Left cardiac atrium (tissue), 4 donors: Measurements from ENCODE around the gene CDK14. TPM values are rescaled to one million over a fixed set of nuclear protein-coding genes. Genes with fewer than 3 reads are reported as not detected.

ENCODE experiments used
- ATAC-seq, 2 donors: fragments of 200-7000 bp; cut with Tn5 transposase; one replicate each; pipeline ENCODE4 v1.9.1; 2020; ENCODE audit warnings: mild to moderate bottlenecking in 2 of 2, moderate library complexity in 2 of 2
- DNase-seq: peaks from one replicate; pipeline ENCODE4 v3.0.0-alpha.2; 2020
- intact Hi-C, 2 donors: fragments of 100-400 bp; cut with DNase I; formaldehyde crosslinking; loops; one replicate each; pipeline versions ENCODE4 v1.14.1 to v1.15.1; 2022 to 2023
- total RNA-seq, 2 donors: library from RNA; stranded (reverse); fragmentation: NEBNext Ultra II Directional; extraction: Animal tissue kit (Norgen Biotek cat#: 25700); gene quantifications; one replicate each; pipeline ENCODE4 v1.2.1, GENCODE V29; 2021
- donor health status: DM: no; HTN: yes; CAD: no.
- donor health status: DM: no; HTN: yes; CAD: no; lungs with severe emphysema.
- donor health status: DM: yes; HTN: yes; CAD: no.
- donor health status: Dilated cardiomyopathy.

CDK14 gene
- total RNA-seq, 2 donors from 2014 or later = 35.9 to 53.5 TPM

DNA sequence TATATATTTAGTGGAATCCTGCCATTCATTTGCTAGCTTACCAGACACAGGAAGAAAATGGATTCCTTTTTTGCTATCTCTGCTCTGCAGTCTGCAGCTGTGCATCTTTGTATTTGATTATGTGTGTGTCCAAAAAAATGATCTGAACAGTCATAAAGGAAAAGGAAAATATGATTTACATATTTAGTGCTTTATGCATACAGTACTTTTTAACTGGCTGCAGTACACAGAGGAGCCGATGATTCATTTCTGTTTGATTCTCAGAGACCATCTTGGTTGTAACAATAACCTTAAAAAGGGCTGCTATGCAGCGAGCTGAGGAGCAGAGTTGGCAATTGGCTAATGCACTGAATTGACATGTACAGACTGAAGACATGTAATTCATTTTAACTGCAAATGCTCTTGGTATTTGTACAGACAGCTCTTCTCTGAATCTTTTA lies 516.8 kb downstream of the CDK14 start:
- intact Hi-C loops = no loop called here

DNA sequence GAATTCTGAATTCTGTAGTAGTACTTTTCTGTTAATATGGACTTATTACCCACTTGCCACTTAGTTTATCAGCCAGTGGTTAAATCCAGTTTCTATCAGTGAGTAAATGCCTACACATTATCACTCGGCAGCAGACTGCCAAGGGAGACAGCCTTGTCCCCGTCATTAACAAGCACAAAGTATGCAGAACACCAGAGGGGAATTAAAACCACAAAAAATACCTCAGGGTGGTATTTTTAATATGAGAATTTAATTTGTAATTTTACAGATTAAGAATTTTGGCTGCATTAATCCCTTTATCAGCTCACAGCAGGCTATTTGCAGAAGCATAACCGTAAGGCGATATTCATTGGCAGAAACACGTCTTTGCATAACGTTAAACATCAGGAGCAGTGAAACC lies 518.1 kb downstream of the CDK14 start:
- ATAC-seq (no peak), DNase-seq (no peak)
- intact Hi-C loops = no loop called here

More for the DNA sequence above, 516.8 kb downstream of the CDK14 start:
- DNase-seq = no peak
- peak in 1 of 2 donors; percentile 48 for ATAC-seq

DNA sequence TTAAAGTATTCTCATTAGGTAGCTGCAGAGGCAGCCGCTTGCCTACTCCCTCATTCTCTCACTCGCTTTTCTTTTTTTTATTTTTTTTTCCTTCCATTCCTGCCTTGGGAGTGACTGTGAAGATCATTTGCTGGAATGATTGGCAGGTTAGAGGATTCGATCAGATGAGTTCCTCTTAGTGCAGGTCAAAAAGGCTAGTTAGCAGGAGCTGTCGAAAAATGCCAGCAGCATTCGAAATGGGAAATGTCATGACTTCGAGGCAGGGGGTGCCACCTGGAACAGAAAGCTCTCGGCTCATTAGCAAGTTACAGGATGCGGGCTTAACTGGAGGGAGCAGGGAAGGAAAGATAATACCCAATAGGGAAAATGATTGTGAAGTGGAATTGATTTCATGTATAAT lies 530.6 kb downstream of the CDK14 start:
- intact Hi-C loops = no loop called here
- ATAC-seq (no peak), DNase-seq (no peak)

DNA sequence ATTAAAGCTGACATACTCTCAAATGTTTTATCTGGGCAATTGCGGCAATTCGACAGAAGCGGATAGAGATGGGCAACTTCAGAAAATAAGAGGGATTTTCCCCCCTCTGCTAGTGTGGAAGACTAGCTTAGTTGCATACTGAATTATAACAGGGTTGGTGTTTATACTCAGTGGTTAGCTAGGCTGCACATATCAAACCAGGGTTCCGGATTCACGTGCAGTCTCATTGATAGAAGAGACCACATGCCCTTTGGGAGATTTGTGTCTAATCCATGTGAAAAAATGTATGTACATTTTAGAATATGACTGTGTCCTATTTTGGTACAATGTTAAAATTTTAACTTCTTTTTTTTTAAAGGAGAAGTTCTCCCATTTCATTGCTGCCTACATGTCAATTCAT lies 531.2 kb downstream of the CDK14 start:
- ATAC-seq = no peak
- DNase-seq = no peak
- intact Hi-C loops = no loop called here

DNA sequence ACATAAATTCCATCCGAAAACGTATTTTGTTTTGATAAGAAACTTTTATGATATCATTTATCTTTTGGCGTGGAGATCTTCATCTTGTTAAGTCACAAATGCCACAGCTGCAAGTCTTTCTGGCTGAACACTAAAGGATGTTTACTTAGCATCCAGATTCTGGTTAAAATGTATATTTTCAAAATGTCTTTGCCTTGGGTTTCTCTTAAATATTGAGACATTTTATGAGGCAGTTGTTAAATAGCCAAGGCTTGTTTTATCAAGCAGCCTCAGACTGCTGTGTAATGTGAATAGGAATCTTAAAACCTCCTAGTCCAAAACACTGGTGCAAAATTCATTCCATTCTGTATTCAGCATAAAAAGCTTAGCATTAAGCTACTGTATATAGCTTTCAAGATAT lies 531.8 kb downstream of the CDK14 start:
- no peak for ATAC-seq
- intact Hi-C loops = no loop called here

DNA sequence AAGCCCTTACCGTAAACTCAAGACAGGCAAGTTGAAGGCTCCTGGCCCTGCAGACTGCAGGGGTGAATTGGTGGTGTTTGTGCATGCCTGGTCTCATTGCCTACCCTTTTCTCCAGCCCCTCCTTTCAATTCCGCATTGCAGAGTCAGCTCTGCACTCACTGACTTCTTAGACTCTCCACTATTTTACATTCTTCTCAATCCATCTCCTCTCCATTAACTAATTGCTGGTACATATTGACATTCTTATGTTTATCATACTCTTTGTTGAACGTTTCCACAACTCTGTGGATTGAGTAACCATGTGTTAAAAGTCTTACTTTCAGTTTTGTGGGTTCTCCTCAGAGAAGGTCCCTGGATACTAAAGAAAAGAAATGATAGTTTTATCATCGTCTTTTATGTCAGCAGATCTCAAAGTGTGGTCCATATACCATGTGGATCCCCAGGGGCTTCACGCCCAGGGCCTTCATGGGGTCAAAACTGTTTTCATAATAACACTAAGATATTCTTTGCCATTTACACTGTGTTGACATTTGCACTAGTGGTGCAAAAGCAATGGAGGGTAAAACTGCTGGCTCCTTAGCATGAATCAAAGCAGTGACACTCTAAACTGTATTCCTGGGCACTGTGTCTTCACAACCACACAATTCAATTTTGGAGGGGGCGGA lies 532.7 kb downstream of the CDK14 start:
- DNase-seq = no peak
- intact Hi-C loops = no loop called here
- no peak for ATAC-seq

More for the DNA sequence above, 531.8 kb downstream of the CDK14 start:
- no peak for DNase-seq

DNA sequence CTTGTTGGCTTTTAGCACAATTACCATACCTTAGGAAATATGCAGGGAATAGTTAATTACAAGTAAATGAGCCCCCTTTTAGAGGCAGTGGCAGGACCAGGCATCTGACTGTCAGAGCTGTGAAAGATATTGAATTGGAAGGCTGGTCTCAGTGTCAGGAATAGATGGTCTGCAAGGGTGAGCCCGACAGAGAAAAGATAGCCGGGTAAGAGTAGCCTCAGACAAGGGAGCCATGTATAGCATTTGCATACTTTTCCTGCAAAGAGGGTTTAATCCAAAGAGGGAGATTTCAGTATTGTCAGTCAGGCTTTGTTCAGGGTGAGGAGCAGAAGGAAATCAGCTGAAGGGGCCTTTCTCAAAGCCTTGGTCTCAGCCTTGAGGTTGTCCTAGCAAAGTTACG lies 539.2 kb downstream of the CDK14 start:
- intact Hi-C loops = no loop called here
- ATAC-seq (no peak), DNase-seq (no peak)

DNA sequence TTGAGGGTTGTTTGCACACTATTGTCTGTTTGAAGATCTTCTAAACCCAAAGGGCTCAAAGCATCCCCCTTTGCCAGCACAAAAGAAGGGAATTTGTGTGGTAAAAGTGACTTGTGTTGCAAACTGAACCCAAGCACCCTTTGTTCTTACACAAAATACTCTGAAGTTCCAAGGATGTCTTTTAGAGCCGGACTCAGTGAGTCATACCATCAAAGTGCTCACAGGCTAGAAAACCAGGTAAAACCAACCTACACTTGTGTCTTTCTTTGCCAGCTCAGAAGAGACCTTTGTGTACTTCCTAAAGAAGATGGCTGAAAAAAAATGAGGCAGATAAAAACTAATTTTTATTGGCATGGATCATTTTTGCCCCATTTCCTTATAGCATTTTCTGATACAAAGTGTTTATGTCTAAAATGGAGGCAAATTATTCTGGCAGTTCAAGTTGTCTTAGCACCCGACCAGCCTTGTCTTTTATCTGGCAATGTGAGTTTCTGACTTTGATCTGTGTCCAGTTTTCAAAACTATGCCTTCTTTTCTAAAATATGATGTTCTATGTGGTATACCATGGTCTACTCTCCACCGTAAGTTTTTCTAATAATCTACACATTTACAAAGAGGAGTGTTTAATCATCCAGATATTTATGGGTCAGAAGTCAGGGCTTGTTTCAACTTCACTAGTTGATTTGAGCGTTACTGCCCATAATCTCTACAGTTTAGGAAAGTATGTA lies 539.7 kb downstream of the CDK14 start:
- no peak for ATAC-seq
- intact Hi-C loops = no loop called here
- DNase-seq = no peak

DNA sequence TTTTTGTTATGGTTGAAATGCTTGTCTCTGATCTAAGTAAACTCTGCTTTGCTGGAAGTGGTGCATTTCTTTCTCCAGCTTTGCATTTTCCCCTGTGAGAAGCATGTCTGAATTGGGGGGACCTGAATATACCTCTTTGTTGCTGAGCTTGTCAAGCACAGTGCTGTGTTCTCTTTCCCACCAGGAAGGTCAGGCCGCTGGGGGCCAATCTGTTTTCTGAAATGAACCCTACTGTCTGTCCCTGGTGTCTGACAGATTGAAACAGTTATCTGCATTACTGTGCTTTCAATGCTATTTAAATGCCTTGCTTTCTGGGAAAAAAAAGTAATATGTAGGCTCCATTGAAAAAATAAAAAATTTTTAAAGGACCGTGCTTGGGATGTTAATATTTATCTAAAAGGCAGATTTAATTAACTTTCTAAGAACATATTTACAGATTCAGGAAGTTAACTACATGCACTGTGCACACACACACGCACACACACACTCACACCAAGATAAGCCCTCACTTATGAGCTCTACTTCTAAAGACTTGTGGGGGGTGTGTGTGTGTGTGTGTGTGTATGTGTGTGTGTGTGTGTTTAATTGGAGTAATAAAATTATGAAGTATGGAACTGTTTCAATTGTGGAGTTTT lies 541.1 kb downstream of the CDK14 start:
- no peak for DNase-seq
- no peak for ATAC-seq
- intact Hi-C loops = no loop called here

DNA sequence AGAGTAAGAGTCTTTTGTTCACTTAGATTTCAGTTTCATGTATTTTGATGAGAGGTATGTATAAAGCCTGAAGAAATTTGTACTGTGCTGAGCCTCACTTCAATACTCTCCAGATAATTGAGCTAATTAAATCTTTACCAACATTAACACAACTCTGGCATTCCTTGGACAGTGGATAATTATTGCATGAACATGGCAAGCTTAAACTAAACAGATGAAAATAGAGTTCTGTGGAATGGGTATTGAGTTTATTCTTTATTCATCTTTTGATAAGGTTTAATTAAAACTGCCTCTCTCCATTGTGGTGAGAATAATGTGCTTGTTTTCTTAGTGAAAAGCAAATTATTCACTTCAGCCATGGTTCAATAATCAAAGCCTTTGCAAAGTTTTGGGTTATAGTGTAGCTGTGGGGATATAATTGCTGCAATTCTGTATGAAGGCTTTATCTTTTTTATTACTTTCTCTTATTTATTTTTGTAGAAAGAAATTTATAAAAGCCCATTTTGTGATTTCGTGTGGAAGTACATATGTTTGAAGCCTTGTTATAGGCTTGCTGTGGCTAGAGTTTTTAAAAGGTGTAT lies 541.8 kb downstream of the CDK14 start:
- DNase-seq = no peak
- ATAC-seq = no peak
- intact Hi-C loops = no loop called here

DNA sequence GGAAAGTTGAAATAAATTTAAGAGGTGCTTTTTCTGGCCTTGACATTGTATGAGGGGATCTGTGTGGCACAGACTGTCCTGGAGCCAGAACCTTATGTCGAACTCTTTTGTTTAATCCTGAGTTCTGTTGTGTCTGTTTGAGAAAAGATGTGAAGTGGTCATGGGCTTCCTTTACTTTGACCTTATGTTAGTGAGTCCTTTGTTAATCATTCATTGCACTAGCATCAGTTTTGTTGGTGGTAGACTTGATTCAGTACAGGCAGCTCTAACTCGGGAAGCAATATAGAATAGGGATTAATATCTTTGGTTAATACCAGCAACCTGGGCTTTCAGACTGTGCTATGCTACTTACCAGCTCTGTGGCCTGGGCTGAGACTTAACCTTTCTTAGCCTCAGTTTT lies 544.2 kb downstream of the CDK14 start:
- no peak for ATAC-seq
- intact Hi-C loops = no loop called here

DNA sequence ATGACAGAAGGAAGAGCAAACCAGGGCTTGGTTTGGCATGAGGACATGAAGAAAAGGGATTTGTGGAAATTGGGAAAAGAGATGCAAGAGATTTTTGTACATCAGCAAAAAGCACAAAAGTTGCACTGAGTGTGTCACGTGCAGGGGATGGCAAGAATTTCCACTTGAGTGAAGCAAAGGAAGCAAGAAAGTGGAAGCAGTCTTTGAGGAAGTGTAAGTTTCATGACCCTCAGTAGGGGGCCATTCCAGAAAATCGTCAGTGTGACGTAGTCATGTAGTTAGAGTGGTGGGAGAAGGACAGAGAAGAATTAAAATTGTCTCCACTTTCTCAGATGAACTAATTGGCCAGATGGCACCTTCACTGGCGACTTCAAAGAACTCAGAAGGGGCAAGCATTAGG lies 544.9 kb downstream of the CDK14 start:
- intact Hi-C loops = no loop called here
- DNase-seq (no peak), ATAC-seq (no peak)

More for the DNA sequence above, 544.2 kb downstream of the CDK14 start:
- no peak for DNase-seq

DNA sequence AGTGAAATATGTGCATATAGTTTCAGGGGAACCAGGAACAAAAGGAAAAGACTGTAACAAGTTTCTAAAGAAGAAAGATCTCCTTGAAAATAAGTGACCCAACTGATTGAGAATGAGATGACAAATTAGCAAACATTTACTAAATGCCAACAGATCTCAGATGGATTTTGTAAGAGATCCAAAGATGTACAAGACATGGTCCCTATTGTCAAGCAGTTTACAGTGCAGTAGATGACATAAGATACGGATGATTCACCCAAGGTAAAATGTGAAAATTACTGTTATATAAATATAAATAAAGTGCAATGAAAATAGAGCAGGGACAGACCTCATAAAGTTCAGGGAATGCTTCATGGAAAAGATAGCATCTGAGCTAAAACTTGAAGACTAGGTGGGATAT lies 546.6 kb downstream of the CDK14 start:
- ATAC-seq (no peak), DNase-seq (no peak)
- intact Hi-C loops = no loop called here

DNA sequence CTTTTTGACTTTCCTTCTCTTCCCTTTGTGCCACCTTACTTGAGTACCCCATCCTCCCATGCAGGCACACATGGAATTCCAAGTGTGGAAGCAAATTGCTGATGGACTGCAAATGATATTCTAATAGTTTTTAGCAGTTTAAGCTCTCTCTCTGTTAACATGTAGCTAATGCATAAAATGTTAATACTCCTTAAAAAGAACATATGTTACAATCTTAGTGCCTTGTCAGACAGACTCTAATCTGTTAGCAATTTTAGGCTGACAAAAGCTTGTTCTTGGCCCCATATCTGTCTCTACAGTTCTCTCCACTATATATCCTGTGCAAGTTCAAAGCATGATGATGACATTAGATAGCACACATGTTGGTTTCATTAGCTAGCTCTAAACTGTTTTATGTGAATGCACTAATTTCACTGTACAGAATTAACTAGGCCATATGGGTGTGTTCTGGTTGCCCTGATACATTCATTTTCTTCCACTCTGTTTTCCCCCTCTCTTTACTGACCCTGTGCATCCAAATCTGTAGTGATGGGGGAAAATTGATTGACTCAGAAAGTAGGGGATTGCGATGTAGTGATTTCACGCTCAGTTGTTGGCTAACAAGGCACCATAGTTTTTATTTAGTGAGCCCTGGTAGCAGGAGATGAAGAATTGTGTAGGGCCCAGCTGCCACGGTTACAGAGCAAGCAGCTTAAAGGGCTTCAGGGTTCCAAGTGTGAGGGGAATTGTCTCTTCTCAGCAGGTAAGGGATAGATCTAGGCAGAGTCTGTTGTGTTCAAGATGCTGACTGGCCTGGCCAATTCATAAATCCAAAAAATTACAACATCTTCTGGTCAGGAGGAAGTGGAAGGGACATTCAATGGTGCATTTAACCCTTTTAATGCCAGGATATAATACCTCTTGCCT lies 553.5 kb downstream of the CDK14 start:
- intact Hi-C loops = no loop called here
- ATAC-seq (no peak), DNase-seq (no peak)

DNA sequence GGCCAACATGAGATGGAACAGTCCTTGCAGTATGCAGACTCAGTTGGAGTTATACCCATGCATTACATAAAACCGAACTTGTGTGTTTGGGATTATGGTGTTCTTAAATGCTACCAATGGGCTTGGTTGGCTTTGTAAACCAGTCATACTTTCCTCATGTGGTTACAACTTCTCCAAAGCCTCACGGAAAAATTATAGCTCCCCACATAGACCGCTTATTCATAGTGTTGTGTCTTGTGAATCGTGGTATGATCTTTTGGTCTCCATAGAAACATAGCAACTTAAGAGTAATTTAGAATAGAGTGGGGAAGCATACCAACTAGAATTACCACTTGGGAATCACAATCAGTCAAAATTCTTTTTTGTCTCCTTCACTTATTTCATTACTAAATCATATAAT lies 555.8 kb downstream of the CDK14 start:
- DNase-seq = no peak
- intact Hi-C loops = no loop called here
- no peak for ATAC-seq

DNA sequence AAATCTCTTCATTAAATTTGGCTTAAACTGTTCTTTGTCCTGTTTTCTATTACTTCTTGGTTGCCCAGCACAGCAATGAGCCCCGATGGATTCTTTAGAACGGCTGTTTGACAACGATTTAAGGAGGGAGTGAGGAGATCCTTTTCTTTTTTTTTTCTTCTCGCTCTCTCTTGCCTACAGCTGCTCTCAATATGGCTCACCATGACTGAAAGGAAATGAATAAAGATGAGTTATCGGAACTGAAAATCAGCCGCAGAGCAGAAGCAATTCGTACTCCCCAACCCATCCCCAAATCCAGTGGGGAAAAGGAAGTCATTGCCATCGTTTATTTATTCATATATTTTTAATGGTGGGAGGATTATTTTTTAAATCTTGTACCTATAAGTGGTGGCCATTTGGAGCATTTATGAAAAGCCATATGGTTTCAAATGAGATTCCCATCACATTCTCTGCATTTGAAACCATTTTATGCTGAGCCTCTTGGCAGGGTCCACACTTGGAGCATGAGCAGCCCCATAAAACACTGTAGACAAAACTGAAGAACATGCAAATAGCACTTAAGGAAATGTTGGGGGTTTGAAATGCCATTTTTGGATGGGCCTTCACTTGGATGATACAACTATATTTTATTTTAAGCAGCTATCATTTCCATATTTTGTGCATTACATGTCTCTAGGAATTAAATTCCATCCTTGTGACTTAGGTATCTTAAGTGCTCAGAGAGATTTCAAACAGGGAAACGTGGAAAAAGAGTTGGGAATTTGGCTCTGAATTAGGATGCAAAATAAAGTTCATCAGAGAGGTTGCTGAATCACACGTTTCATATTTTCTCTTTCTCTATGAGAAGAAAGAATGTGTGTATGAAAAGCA lies 560.4 kb downstream of the CDK14 start:
- no peak for ATAC-seq
- DNase-seq = no peak
- intact Hi-C loops = no loop called here

DNA sequence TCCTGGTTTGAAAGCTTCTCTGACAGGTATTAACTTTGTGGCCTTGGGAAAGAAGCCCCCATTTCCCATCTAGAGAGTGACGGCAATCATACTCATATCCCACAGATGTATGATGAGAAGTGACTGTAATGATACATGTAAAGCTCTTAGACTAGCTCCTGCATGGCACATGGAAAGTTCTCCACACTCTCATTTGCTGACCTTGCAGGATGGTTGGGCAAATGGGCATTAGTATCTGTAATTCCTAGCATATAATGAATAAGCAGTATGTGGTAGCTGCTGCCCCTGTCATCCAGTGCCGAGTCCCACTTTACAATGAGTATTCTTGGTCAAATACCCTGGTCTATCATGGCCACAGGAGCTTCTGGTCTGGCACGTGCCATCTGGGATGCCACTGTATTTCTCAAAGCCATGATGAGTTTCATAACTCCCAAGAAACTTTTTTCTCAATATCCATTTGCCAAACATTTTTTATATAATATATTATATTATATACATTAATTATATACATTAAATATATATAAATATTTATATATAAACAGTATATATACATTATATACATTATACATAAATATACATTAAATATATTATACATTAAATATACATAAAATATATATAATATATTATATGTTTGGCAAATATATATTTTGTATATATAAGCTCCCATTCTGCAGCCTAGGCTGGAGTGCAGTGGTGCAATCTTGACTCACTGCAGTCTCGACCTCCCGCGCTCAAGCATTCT lies 561.6 kb downstream of the CDK14 start:
- DNase-seq (no peak), ATAC-seq (no peak)
- intact Hi-C loops = no loop called here

DNA sequence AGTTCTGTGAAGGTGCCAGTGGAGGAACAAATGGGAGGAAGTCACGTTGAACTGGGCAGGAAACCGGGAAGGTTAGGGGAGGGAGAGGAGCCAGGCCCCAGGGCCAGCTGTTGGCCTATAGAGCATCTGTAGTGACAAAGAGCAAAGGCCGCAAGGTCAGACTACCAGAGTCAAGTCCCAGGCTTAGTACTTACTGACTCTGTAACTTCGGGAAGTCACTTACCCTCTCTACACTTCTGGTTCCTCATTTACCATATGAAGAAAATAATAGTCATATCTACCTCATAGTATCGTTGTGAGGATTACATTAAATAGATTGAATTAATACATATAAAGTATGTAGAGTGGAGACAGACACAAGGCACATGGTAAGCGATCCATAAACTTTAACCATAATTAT lies 566.3 kb downstream of the CDK14 start:
- DNase-seq = no peak
- intact Hi-C loops = no loop called here
- ATAC-seq = no peak
